Measurements from ENCODE around the gene PARD6B. TPM values are rescaled to one million over a fixed set of nuclear protein-coding genes. Genes with fewer than 3 reads are reported as not detected.

Gene PARD6B
- total and polyA plus RNA-seq, 2 of the 13 experiments (the other 11 are each of a cell fraction or from before 2014, with no cell fraction given), result 6.9 to 22.2 TPM

- TF ChIP-seq AHDC1 (CRISPR knock-in tag; IDR thresholded peaks at IDR 0.05; ENCODE audit: borderline replicate concordance) (peak; percentile 95; the same call in 1 of the 2 replicates), PBX2 (CRISPR knock-in tag; IDR thresholded peaks at IDR 0.05) (no peak), ZGPAT (CRISPR knock-in tag; IDR thresholded peaks at IDR 0.05) (peak; percentile 83), FOXC1 (CRISPR knock-in tag; IDR thresholded peaks at IDR 0.05; ENCODE audit: borderline replicate concordance) (0 out of 2 replicates have a peak, but pooled peaks have one; percentile 46), ZNF724P (CRISPR knock-in tag; IDR thresholded peaks at IDR 0.05; ENCODE audit: borderline replicate concordance) (no peak), ZC3H4 (CRISPR knock-in tag; IDR thresholded peaks at IDR 0.05; ENCODE audit: borderline replicate concordance) (peak; percentile 3; the same call in 1 of the 2 replicates), ZNF205 (CRISPR knock-in tag; IDR thresholded peaks at IDR 0.05) (peak; percentile 44; the same call in 1 of the 2 replicates), E2F2 (CRISPR knock-in tag; IDR thresholded peaks at IDR 0.05; ENCODE audit: borderline replicate concordance) (no peak), ZNF232 (CRISPR knock-in tag; IDR thresholded peaks at IDR 0.05; ENCODE audit: borderline replicate concordance) (peak; percentile 12; the same call in 1 of the 2 replicates), ZNF3 (CRISPR knock-in tag; IDR thresholded peaks at IDR 0.05) (0 out of 2 replicates have a peak, but pooled peaks have one; percentile 23), CHD2 (IDR thresholded peaks at IDR 0.05; ENCODE audit: low read depth, low read length) (peak; percentile 14; the same call in 1 of the 2 replicates), KDM6A (CRISPR knock-in tag; IDR thresholded peaks at IDR 0.05; ENCODE audit: low read depth) (peak; percentile 83), ZNF317 (CRISPR knock-in tag; IDR thresholded peaks at IDR 0.05) (peak; percentile 88), ZNF343 (CRISPR knock-in tag; IDR thresholded peaks at IDR 0.05) (0 out of 2 replicates have a peak, but pooled peaks have one; percentile 5), ZBTB7B (CRISPR knock-in tag; IDR thresholded peaks at IDR 0.05) (peak; percentile 62; the same call in 1 of the 2 replicates), IRX3 (CRISPR knock-in tag; IDR thresholded peaks at IDR 0.05; ENCODE audit: borderline replicate concordance, low read depth) (no peak), DMTF1 (CRISPR knock-in tag; IDR thresholded peaks at IDR 0.05) (no peak)
Observed at GRCh38 chr20:50744143-50744792, 12.9 kb downstream of the PARD6B start (continued).

Measured in HepG2 (cell line).